ENCODE measurements around the gene E2F3.

The E2F3 gene

DNA sequence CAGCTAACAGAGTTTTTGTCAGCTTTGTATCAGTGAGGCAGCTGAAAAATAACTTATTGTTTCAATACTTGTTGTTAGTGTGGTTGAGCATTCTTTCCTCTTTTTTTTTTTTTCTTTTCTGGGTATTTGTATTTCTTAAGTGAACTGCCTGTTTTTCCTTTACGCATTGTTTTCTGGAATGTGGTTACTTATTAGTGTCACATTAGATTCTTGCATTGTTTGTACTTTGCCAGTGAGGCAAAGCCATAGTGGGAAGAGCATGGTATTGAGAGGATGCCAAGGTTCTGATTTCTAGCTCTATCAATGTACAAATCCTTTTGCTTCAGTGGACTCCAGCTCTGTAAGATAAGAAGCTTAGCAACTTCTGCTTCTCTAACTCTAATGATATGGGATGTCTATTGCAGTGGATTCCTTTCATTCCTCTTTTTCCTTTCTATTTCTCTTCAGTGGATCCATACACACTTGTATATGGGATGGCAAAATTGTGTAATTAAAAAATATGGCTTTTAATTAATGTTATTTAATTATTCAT, 136.5 kb downstream of the E2F3 start:
- no peak for DNase-seq

DNA sequence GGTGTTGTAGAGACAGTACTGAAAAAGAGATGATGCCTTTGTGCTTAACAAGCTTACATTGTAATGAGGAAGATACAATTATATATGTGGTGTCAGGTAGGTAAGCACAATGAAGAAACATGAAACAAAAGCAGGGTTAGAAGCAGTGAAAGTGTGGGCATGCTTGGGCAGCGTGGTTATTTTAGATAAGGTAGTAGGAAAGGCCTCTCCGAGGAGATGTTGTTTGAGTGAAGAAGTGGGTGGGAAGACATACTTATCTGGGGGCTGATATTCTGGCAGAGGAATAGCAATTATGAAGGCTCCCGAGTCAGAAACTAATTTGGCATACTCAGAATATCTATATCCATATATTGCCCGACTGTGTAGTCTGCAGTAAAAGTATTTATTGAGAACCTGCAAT, 137.2 kb downstream of the E2F3 start:
- no peak for DNase-seq

DNA sequence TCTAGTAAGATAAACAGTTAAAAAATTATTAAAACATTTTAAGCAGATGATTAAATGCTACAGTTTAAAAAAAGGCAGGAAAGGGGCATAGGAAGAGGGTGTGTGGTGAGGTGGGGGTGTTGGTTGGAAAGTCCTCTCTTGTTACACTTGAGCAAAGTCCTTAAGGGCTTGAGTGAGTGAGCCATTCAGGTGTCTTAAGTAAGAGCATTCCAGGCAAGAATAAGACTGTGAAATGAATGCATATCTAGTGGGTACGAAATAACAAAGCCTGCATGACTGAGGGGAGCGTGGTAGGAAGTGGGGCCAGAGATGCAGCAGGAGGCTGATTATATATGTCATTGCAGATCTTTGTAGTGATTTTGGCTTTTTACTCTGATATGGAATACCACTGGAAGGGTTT, 137.7 kb downstream of the E2F3 start:
- no peak for DNase-seq

DNA sequence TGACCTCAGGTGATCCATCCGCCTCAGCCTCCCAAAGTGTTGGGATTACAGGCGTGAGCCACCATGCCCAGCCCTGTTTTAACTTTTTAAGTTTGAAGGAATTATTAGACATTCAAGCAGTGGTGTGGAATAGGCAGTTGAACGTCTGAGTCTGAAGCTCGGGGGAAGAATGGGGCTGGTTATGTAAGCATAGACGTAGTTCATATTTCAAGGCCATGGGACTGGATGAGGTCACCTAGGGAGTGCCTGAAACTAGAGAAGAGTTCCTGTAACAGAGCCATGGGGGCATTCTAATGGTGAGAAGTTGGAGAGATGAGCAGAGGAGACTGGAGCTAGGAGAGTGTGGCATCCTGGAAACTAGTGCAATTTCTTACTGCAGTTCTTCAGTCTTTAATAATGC, 139.0 kb downstream of the E2F3 start:
- DNase-seq, result no peak

DNA sequence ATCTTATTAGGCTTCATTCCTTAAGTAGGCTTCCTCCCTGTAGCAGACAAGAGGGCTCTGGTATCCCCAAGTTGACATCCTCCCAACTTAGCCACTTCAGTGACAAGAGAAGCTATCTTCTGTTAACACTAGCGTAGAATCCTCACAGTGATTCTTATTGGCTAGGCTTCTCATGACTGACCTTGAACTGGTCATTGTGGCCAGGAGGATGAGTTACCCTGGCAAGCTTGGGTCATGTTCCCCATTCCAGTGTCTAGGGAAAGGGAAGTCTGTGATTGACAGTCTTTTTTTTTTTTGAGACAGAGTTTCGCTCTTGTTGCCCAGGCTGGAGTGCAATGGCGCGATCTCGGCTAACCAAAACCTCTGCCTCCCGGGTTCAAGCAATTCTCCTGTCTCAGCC, 139.7 kb downstream of the E2F3 start:
- DNase-seq, result no peak

DNA sequence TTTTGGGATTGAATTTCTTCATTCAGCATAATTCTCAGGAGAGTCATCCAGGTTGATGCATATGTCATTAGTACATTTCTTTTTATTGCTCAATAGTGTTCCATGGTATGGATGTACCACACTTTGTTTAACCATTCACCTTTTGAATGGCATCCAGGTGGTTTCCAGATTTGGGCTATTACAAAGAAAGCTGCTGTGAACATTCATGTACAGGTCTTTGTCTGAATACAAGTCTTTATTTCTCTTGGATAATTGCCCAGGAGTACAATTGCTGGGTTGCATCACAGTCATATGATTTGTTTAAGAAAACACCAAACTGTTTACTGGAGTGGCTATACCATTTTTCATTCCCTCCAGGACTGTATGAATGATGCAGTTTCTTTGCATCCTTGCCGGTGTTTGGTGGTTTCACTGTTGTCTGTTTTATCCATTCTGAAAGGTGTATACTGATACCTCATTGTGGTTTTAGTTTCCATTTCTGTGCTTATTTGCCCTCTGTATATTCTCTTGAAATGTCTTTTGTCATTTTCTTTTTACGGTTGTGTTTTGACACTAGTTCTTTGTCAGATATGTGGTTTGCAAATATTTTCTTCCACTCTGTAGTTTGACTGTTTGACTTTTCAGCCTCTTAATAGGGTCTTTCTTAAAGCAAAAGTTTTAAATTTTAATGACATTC, 141.4 kb downstream of the E2F3 start:
- no peak for DNase-seq

All from hippocampal formation (tissue), 2 donors.